ENCODE results near the gene NELFB.

- TF ChIP-seq CTCF (IDR thresholded peaks at IDR 0.05; ENCODE audit: low read length) (no peak), EZH2 (IDR thresholded peaks at IDR 0.05; ENCODE audit: borderline replicate concordance, low read length) (no peak)
These were observed 57.1 kb downstream of the NELFB start for GRCh38 chr9:137311986-137312851.

Measured in OCI-LY1 (cell line).